NB4 (cell line): ENCODE data around the gene GPC3.

Source experiments
- CTCF ChIP-seq: IDR thresholded peaks from one replicate; pipeline ENCODE4 v1.5.1; 2012; ENCODE audit warnings: low read depth, low read length
- MAX ChIP-seq: IDR thresholded peaks from 2 replicates; pipeline ENCODE4 v1.6.1; 2011; ENCODE audit warnings: low read depth, low read length
- POLR2A ChIP-seq: IDR thresholded peaks from 2 replicates; pipeline ENCODE4 v1.6.1; 2011; ENCODE audit warnings: mild to moderate bottlenecking; ENCODE audit not compliant: insufficient read length; ENCODE audit errors: extremely low read depth

- TF ChIP-seq POLR2A, result no peak
- TF ChIP-seq CTCF, result no peak
- no peak for TF ChIP-seq MAX
Observed at GRCh38 chrX:133674726-133675470, 310.5 kb downstream of the GPC3 start.
